Right atrium auricular region (tissue), 2 donors: ENCODE data around the gene ARV1. TPM values are rescaled to one million over a fixed set of nuclear protein-coding genes. Genes with fewer than 3 reads are reported as not detected.
"Not testable (repeated sequence)": the region's sequence is repeated elsewhere in the genome, so short reads cannot be mapped to it uniquely, and the experiment has no call there.

ENCODE experiments used
- DNase-seq: peaks from one replicate; pipeline ENCODE4 v3.0.0-alpha.2; 2019; ENCODE audit warnings: low spot score
- H3K27ac ChIP-seq, 2 donors: fragments of 200-600 bp; sonication (generic); 1 replicate in 1 of 2; 2 replicates in 1 of 2; pipeline ENCODE4 v1.5.1; 2016 to 2019
- H3K27me3 ChIP-seq, 2 donors: fragments of 200-600 bp; sonication (generic); one replicate each; pipeline versions ENCODE4 v1.5.1 to v1.6.0; 2017 to 2019
- H3K36me3 ChIP-seq: fragments of 200-600 bp; sonication (generic); one replicate; pipeline ENCODE4 v1.5.1; 2016
- H3K4me1 ChIP-seq, 2 donors: fragments of 200-600 bp; sonication (generic); one replicate each; pipeline versions ENCODE4 v1.5.1 to v1.6.0; 2017 to 2019
- H3K4me3 ChIP-seq, 2 donors: fragments of 200-600 bp; sonication (generic); 1 replicate in 1 of 2; 2 replicates in 1 of 2; pipeline ENCODE4 v1.5.1; 2017 to 2019; ENCODE audit warnings: mild to moderate bottlenecking in 1 of 2, moderate library complexity in 1 of 2
- H3K9me3 ChIP-seq, 2 donors: fragments of 200-600 bp; sonication (generic); one replicate each; pipeline ENCODE4 v1.5.1; 2019
- total RNA-seq, 2 donors: library from RNA; depleted of rRNA; stranded (reverse); fragments of >200 nt; gene quantifications; one replicate each; pipeline ENCODE4 v1.1.0, GENCODE V29; 2016
- TF ChIP-seq, protein P1 (sequence below), 2 donors: fragments of 200-600 bp; sonication (generic); IDR thresholded peaks; one replicate each; pipeline ENCODE4 v1.5.1; 2019; ENCODE audit warnings: antibody characterized with exemption in 2 of 2

The ARV1 gene
- total RNA-seq, 2 donors from 2014 or later, result 19.6 to 36.5 TPM

DNA sequence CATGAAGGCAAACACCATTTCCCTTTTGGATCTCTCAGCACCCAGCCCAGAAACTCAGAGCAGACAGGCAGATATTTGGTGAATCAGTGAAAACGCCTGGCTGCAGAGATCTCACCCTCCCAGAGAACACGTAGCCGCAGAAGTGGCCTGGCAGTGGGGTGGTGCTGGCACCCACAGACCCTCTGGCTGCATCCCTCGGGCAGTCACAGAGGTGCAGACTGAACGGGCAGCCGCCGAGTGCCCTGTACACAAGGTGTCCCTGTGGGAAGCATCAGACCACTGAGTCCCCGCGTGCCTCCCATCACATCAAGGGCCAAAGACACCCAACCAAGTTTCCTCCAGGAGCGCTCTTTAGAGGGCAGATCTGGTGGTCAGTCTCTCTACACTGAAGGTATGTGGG, 49.1 kb downstream of the ARV1 start:
- H3K9me3 ChIP-seq, result no peaks in the 10 kb centered on the region
- H3K27me3 ChIP-seq, result no peaks in the 10 kb centered on the region
- DNase-seq, result no peak
- no peak overlapping the region for H3K27ac ChIP-seq
- no peaks in the 10 kb centered on the region for H3K36me3 ChIP-seq
- no peak overlapping the region for H3K4me3 ChIP-seq
- TF ChIP-seq, protein P1, sequence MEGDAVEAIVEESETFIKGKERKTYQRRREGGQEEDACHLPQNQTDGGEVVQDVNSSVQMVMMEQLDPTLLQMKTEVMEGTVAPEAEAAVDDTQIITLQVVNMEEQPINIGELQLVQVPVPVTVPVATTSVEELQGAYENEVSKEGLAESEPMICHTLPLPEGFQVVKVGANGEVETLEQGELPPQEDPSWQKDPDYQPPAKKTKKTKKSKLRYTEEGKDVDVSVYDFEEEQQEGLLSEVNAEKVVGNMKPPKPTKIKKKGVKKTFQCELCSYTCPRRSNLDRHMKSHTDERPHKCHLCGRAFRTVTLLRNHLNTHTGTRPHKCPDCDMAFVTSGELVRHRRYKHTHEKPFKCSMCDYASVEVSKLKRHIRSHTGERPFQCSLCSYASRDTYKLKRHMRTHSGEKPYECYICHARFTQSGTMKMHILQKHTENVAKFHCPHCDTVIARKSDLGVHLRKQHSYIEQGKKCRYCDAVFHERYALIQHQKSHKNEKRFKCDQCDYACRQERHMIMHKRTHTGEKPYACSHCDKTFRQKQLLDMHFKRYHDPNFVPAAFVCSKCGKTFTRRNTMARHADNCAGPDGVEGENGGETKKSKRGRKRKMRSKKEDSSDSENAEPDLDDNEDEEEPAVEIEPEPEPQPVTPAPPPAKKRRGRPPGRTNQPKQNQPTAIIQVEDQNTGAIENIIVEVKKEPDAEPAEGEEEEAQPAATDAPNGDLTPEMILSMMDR (IDR thresholded peaks at IDR 0.05), result no peak
- H3K4me1 ChIP-seq, result no peaks in the 10 kb centered on the region

DNA sequence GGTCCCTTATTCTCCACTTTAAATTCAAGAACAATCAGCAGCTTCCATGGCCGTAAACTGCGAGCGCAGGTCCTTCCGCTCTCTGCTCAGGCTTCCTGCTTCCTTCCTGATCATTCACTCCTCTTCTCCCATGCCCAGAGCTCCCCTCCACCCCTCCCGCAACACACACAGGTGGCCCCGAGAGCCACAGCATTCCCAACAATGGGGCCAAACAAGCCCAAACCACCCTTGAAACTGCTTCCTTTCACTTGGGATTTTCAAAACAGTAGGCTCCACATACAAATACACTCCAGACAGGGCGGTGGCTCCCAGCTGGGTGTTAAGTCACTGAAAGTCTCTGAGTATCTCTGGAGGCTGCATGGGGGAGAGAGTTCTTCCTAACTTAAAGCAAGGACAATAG, 49.8 kb downstream of the ARV1 start:
- H3K9me3 ChIP-seq, result no peaks in the 10 kb centered on the region
- no peaks in the 10 kb centered on the region for H3K27me3 ChIP-seq
- no peak overlapping the region for H3K4me3 ChIP-seq
- no peaks in the 10 kb centered on the region for H3K36me3 ChIP-seq
- no peak for DNase-seq
- no peaks in the 10 kb centered on the region for H3K4me1 ChIP-seq
- H3K27ac ChIP-seq, result peak overlapping the region in 1 of 2 donors; percentile 1
- TF ChIP-seq, protein P1 (IDR thresholded peaks at IDR 0.05), result no peak

DNA sequence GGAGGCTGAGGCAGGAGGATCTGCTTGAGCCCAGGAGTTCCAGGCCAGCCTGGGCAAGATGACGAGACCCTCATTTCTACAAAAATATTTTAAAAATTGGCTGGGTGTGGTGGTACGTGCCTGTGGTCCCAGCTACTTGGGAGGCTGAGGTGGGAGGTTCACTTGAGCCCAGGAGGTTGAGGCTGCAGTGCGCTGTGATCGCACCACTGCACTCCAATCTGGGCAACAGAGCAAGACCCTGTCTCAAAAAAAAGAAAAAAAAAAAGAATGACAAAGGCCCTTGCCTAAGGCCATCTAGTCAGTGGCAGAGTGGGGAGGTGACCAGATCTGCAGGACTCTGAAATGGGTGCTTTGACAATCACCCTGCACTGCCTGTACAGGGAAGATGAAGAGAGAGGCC, 50.4 kb downstream of the ARV1 start:
- H3K4me3 ChIP-seq, H3K36me3 ChIP-seq, H3K9me3 ChIP-seq, H3K27ac ChIP-seq, H3K27me3 ChIP-seq, DNase-seq, H3K4me1 ChIP-seq: not testable (repeated sequence)

DNA sequence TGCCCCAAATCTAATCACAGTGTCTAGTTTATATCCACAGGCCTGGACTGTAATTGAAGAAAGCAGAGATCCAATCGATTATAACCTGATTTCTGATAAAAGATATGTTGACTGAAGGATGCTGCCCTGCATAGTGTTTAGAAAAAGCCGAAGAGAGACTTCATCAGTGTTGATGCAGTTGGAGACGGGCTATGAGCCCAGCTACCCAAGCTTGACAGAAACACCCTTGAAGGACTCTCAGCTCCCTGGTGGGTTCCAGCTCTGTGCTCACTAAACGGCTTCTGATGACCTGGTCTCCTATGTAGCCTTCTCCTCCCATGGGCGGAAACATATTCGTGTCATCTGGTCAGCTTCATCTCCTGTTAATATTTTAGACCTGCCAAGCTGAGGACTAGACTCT, 50.9 kb downstream of the ARV1 start:
- TF ChIP-seq, protein P1 (IDR thresholded peaks at IDR 0.05), result no peak

DNA sequence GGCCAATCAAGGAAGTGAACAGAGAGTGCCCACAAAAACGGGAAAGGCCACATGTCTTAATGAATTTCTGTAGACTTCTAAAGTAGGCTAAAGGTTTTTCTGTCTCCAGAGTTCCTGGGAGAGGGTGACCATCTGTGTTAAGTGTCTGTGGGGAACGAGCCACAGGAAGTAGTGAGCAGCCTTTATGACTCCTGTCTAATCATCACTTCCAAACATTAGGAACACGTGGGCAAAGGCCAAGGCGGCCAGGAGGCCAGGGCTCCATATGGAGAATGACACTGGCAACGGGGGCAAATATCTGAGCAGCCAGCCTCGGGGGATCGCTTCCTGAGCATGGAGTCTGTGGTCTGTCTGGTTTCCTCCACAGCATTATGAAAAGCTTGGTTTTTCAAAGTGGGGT, 54.1 kb downstream of the ARV1 start:
- DNase-seq, result no peak
- H3K9me3 ChIP-seq, result no peaks in the 10 kb centered on the region
- H3K4me3 ChIP-seq, result no peak overlapping the region
- H3K27me3 ChIP-seq, result no peaks in the 10 kb centered on the region
- no peaks in the 10 kb centered on the region for H3K36me3 ChIP-seq
- no peaks in the 10 kb centered on the region for H3K4me1 ChIP-seq
- H3K27ac ChIP-seq, result no peak overlapping the region
- TF ChIP-seq, protein P1 (IDR thresholded peaks at IDR 0.05), result no peak

More for the DNA sequence above, 50.9 kb downstream of the ARV1 start:
- no peak for DNase-seq
- Histone ChIP-seq H3K27ac (no peak overlapping the region), H3K27me3 (no peaks in the 10 kb centered on the region), H3K9me3 (no peaks in the 10 kb centered on the region), H3K36me3 (no peaks in the 10 kb centered on the region), H3K4me3 (no peak overlapping the region), H3K4me1 (no peaks in the 10 kb centered on the region)

DNA sequence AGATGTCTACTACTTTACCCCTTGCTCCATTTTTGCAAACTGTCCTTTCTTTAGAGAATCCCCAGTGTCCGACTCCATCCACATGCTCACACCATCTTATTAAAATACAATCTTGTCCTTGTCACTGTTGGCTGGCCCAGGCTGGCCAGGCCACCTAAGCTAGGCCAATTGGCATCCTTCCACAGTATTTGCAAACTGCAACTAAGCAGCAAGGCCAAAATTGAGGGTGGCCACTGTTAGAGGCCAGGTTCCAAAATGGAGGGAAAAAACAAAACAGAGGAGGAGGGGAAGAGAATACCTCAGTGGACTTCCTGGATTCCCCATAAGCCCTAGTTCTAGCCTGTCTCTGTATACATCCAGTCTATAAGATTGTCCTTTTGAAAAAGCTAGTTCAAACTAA, 56.9 kb downstream of the ARV1 start:
- H3K27ac ChIP-seq, result no peak overlapping the region
- TF ChIP-seq, protein P1 (IDR thresholded peaks at IDR 0.05), result no peak
- no peaks in the 10 kb centered on the region for H3K9me3 ChIP-seq
- no peak for DNase-seq
- H3K4me1 ChIP-seq, result peaks cover 0 to 15% of the 10 kb centered on the region in 2 donors
- no peak overlapping the region for H3K4me3 ChIP-seq
- H3K36me3 ChIP-seq, result no peaks in the 10 kb centered on the region
- H3K27me3 ChIP-seq, result no peaks in the 10 kb centered on the region
